Measurements from ENCODE around the gene BTBD2. TPM values are rescaled to one million over a fixed set of nuclear protein-coding genes. Genes with fewer than 3 reads are reported as not detected.

BTBD2 gene
- total RNA-seq, 1 donor from 2014 or later, result 44.4 TPM

GRCh38 chr19:2050991-2051772 lies 35.7 kb upstream of the BTBD2 start, which contains the start of gene MKNK2:
TSS of gene MKNK2 (minus strand) at chr19:2051244. CDS start at chr19:2050851, 393 bp downstream.
- peak; percentile 88 for DNase-seq (ENCODE audit: low read depth)

GRCh38 chr19:2050349-2050990 lies 35.0 kb upstream of the BTBD2 start:
- no peak for DNase-seq (ENCODE audit: low read depth)

- peak; percentile 63 for DNase-seq (ENCODE audit: low read depth)
These were observed 34.3 kb upstream of the BTBD2 start for GRCh38 chr19:2049741-2050348.

- DNase-seq (ENCODE audit: low read depth), result no peak
These were observed 33.6 kb upstream of the BTBD2 start for GRCh38 chr19:2048959-2049740.

GRCh38 chr19:2048104-2048958 lies 32.8 kb upstream of the BTBD2 start:
- DNase-seq (ENCODE audit: low read depth), result no peak

- peak; percentile 79 for DNase-seq (ENCODE audit: low read depth)
These were observed 32.1 kb upstream of the BTBD2 start for GRCh38 chr19:2047449-2048103.

- no peak for DNase-seq (ENCODE audit: low read depth)
These were observed 31.5 kb upstream of the BTBD2 start for GRCh38 chr19:2047076-2047448.

- no peak for DNase-seq (ENCODE audit: low read depth)
These were observed 30.8 kb upstream of the BTBD2 start for GRCh38 chr19:2046046-2046907.

GRCh38 chr19:2045501-2046045 lies 30.1 kb upstream of the BTBD2 start:
- no peak for DNase-seq (ENCODE audit: low read depth)

- DNase-seq (ENCODE audit: low read depth), result no peak
These were observed 29.4 kb upstream of the BTBD2 start for GRCh38 chr19:2044709-2045500.

- no peak for DNase-seq (ENCODE audit: low read depth)
These were observed 28.6 kb upstream of the BTBD2 start for GRCh38 chr19:2043961-2044708.

GRCh38 chr19:2043251-2043641 lies 27.7 kb upstream of the BTBD2 start:
- no peak for DNase-seq (ENCODE audit: low read depth)

- no peak for DNase-seq (ENCODE audit: low read depth)
These were observed 27.2 kb upstream of the BTBD2 start for GRCh38 chr19:2042485-2043250.

GRCh38 chr19:2041683-2042484 lies 26.4 kb upstream of the BTBD2 start:
- DNase-seq (ENCODE audit: low read depth), result no peak

- DNase-seq (ENCODE audit: low read depth), result no peak
These were observed 25.8 kb upstream of the BTBD2 start for GRCh38 chr19:2041433-2041682.
